OCI-LY3 (cell line): ENCODE data around the gene KCNC3.

Experiments used
- H2AFZ ChIP-seq: fragments of 200-600, 300-600 bp; shearing (Covaris generic); 2 replicates; pipeline ENCODE4 v1.6.0; 2014; ENCODE audit warnings: antibody characterized with exemption, low read depth, low read length
- H3K27ac ChIP-seq: fragments of 200-600, 300-600 bp; sonication (generic); 2 replicates; pipeline ENCODE4 v1.5.1; 2014; ENCODE audit warnings: mild to moderate bottlenecking, low read length, moderate library complexity, mixed read lengths
- H3K27me3 ChIP-seq: fragments of 200-600, 300-600 bp; sonication (generic); 2 replicates; pipeline ENCODE4 v1.6.1; 2014; ENCODE audit warnings: low read depth, low read length, mixed read lengths
- H3K36me3 ChIP-seq: fragments of 200-600, 300-600 bp; sonication (generic); replicated peaks from 2 replicates; pipeline ENCODE3; 2014; ENCODE audit warnings: low read depth, low read length, mixed read lengths
- H3K4me1 ChIP-seq: fragments of 300-600, 200-600 bp; sonication (generic); 2 replicates; pipeline ENCODE4 v1.6.1; 2014; ENCODE audit warnings: low read length, mixed read lengths
- H3K4me2 ChIP-seq: fragments of 200-600, 300-600 bp; sonication (generic); 2 replicates; pipeline ENCODE4 v1.6.1; 2014; ENCODE audit warnings: low read length, mixed read lengths
- H3K4me3 ChIP-seq: fragments of 300-600, 200-600 bp; sonication (generic); 2 replicates; pipeline ENCODE4 v1.5.1; 2014; ENCODE audit warnings: antibody characterized with exemption, mild to moderate bottlenecking, low read length, moderate library complexity
- H3K79me2 ChIP-seq: fragments of 300-600, 200-600 bp; shearing (Covaris generic); 2 replicates; pipeline ENCODE4 v1.6.1; 2014; ENCODE audit warnings: mild to moderate bottlenecking, low read length, mixed read lengths
- H3K9ac ChIP-seq: fragments of 300-600, 200-600 bp; shearing (Covaris generic); 2 replicates; pipeline ENCODE4 v1.6.0; 2014; ENCODE audit warnings: mild to moderate bottlenecking, low read length, moderate library complexity
- H3K9me3 ChIP-seq: fragments of 200-600, 300-600 bp; shearing (Covaris generic); 2 replicates; pipeline ENCODE4 v1.6.1; 2014; ENCODE audit warnings: low read length, mixed read lengths; ENCODE audit not compliant: insufficient read depth
- H4K20me1 ChIP-seq: fragments of 200-600, 300-600 bp; sonication (generic); 2 replicates; pipeline ENCODE4 v1.6.1; 2016; ENCODE audit warnings: low read length, mixed read lengths; ENCODE audit not compliant: insufficient read depth
- EZH2phosphoT487 ChIP-seq: fragments of 200-600 bp; shearing (Covaris generic); IDR thresholded peaks from 2 replicates; pipeline ENCODE4 v1.6.1; 2018; ENCODE audit warnings: antibody characterized with exemption, mixed run types, low read depth
- TF ChIP-seq, protein P1 (sequence below): fragments of 200-600, 300-600 bp; sonication (generic); IDR thresholded peaks from 2 replicates; pipeline ENCODE4 v1.5.1; 2014; ENCODE audit warnings: antibody characterized with exemption, low read length, low read depth

Gene KCNC3

DNA sequence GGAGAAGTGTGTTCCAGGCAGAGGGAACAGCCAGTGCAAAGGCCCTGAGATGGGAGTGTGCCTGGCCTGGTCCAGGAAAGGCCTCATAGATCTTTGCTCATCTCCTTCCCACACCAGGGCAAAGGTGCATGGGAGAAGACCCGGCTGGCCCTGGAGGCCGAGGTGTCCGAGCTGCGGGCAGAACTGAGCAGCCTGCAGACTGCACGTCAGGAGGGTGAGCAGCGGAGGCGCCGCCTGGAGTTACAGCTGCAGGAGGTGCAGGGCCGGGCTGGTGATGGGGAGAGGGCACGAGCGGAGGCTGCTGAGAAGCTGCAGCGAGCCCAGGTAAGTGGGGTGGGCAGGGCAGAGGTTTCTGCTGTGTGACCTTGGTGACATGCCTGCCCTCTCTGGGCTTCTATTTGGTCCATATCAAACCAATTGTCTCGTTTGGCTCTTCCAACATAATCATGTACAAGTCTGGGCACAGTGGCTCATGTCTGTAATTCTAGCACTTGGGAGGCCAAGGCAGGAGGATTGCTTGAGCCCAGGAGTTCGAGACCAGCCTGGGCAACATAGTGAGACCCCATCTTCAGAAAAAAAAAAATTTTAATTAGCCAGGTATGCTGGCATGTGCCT lies 51.1 kb downstream of the KCNC3 start:
- no peaks in the 10 kb centered on the region for H3K9me3 ChIP-seq
- no peak overlapping the region for H2AFZ ChIP-seq
- no peaks in the 10 kb centered on the region for H3K36me3 ChIP-seq
- H4K20me1 ChIP-seq: no peaks in the 10 kb centered on the region
- no peak for TF ChIP-seq EZH2phosphoT487
- TF ChIP-seq, protein P1, sequence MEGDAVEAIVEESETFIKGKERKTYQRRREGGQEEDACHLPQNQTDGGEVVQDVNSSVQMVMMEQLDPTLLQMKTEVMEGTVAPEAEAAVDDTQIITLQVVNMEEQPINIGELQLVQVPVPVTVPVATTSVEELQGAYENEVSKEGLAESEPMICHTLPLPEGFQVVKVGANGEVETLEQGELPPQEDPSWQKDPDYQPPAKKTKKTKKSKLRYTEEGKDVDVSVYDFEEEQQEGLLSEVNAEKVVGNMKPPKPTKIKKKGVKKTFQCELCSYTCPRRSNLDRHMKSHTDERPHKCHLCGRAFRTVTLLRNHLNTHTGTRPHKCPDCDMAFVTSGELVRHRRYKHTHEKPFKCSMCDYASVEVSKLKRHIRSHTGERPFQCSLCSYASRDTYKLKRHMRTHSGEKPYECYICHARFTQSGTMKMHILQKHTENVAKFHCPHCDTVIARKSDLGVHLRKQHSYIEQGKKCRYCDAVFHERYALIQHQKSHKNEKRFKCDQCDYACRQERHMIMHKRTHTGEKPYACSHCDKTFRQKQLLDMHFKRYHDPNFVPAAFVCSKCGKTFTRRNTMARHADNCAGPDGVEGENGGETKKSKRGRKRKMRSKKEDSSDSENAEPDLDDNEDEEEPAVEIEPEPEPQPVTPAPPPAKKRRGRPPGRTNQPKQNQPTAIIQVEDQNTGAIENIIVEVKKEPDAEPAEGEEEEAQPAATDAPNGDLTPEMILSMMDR: no peak
- no peak overlapping the region for H3K4me2 ChIP-seq
- no peak overlapping the region for H3K9ac ChIP-seq
- no peak overlapping the region for H3K27ac ChIP-seq
- H3K79me2 ChIP-seq: no peaks in the 10 kb centered on the region
- H3K4me1 ChIP-seq: no peaks in the 10 kb centered on the region
- H3K4me3 ChIP-seq: no peak overlapping the region
- H3K27me3 ChIP-seq: no peaks in the 10 kb centered on the region

DNA sequence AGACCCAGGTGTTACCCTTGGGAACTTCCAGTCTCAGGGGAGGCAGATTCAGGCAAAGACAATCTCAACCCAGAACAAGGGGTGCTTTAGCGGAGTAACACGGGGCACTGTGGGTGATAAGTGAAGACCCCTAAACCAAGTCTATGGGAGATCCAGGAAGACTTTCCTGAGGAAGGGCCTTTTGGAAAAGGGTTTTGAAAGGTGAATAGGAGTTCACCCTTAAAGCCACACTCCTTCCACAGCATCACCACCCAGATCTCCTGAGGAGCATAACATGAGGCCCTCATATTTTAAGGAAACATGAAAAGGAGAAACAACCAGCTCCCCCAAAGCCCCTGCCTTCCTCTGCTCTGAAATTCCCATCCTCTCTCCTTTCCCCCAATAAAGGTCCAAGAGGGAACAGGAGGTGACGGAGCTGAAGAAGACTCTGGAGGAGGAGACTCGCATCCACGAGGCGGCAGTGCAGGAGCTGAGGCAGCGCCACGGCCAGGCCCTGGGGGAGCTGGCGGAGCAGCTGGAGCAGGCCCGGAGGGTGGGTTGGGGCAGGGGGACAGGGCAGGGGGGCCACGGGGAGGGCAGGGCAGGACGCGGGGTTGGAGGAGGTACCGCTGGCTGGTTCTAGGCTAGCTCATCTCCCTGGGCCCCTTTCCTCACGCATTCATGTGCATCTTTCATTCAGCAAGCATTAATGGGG lies 52.7 kb downstream of the KCNC3 start:
- Histone ChIP-seq H3K27ac (no peak overlapping the region), H3K9ac (no peak overlapping the region), H3K79me2 (no peaks in the 10 kb centered on the region), H2AFZ (no peak overlapping the region), H3K4me3 (no peak overlapping the region), H3K4me2 (no peak overlapping the region), H3K36me3 (no peaks in the 10 kb centered on the region), H3K4me1 (no peaks in the 10 kb centered on the region), H3K27me3 (no peaks in the 10 kb centered on the region), H3K9me3 (no peaks in the 10 kb centered on the region), H4K20me1 (no peaks in the 10 kb centered on the region)
- TF ChIP-seq, protein P1: no peak
- no peak for TF ChIP-seq EZH2phosphoT487

GRCh38 chr19:50275577-50276368 lies 53.4 kb downstream of the KCNC3 start:
- Histone ChIP-seq H3K36me3 (no peaks in the 10 kb centered on the region), H3K9me3 (no peaks in the 10 kb centered on the region), H3K9ac (no peak overlapping the region), H3K27ac (no peak overlapping the region), H3K4me3 (no peak overlapping the region), H2AFZ (no peak overlapping the region), H3K4me1 (no peaks in the 10 kb centered on the region), H3K79me2 (no peaks in the 10 kb centered on the region), H3K27me3 (no peaks in the 10 kb centered on the region), H4K20me1 (no peaks in the 10 kb centered on the region), H3K4me2 (no peak overlapping the region)
- no peak for TF ChIP-seq EZH2phosphoT487

GRCh38 chr19:50273821-50274220 lies 55.4 kb downstream of the KCNC3 start:
- no peak for TF ChIP-seq EZH2phosphoT487
- TF ChIP-seq, protein P1: no peak
- H2AFZ ChIP-seq: no peak overlapping the region
- no peaks in the 10 kb centered on the region for H3K79me2 ChIP-seq
- H3K9me3 ChIP-seq: no peaks in the 10 kb centered on the region
- no peak overlapping the region for H3K27ac ChIP-seq
- no peaks in the 10 kb centered on the region for H3K36me3 ChIP-seq
- H3K4me3 ChIP-seq: no peak overlapping the region
- H3K4me1 ChIP-seq: no peaks in the 10 kb centered on the region
- H3K27me3 ChIP-seq: no peaks in the 10 kb centered on the region
- H4K20me1 ChIP-seq: no peaks in the 10 kb centered on the region
- H3K4me2 ChIP-seq: no peak overlapping the region
- H3K9ac ChIP-seq: no peak overlapping the region
